SK-N-SH (cell line): ENCODE results near the gene FAM131C.

Experiments
- RAD21 ChIP-seq: IDR thresholded peaks from 2 replicates; pipeline ENCODE4 v1.6.1; 2012; ENCODE audit warnings: mild to moderate bottlenecking, low read length
- SMC3 ChIP-seq: IDR thresholded peaks from 2 replicates; pipeline ENCODE4 v1.6.1; 2012; ENCODE audit warnings: low read depth, low read length, improper control_type of control experiment
- TF ChIP-seq, protein P1 (sequence below): fragments of 200-600 bp; sonication (generic); IDR thresholded peaks from 2 replicates; pipeline ENCODE4 v1.6.1; 2017; ENCODE audit warnings: antibody characterized with exemption, mild to moderate bottlenecking, moderate library complexity
- TF ChIP-seq, protein P2 (sequence below): IDR thresholded peaks from 2 replicates; pipeline ENCODE4 v1.4.0; 2012; ENCODE audit warnings: low read depth, borderline replicate concordance
- TF ChIP-seq, protein P3 (sequence below): IDR thresholded peaks from 2 replicates; pipeline ENCODE4 v1.4.0; 2012; ENCODE audit warnings: low read depth

DNA sequence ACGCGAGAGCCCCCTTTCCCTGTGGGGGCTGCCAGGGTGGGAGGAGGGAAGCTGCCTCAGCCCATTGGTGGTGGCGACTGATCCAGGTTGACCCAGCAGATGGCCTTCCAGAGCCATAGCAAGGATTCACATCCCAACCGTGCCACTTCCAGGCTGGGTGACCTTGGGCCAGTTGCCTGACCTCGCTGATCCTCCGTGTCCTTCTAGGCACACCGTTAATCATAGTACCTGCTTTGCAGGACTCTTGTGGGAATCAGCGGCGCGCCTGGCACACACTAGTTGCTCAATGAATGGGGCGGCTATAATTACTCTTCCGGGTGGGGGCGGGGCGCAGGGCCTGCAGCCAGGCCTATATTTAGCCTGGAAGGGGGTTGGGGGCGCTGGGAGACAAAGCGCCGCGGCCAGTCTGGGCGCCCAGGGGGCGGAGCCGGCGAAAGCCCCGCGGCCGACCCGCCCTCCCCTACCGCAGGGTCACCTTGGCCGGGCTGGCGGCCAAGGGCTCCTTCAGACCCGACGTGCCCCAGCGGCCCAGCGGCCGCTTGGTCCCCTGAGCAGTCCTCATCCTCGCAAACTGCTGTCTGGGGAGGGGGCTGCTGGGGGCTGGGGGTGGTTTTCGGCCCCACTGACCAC lies 60.7 kb downstream of the FAM131C start:
- TF ChIP-seq, protein P1, sequence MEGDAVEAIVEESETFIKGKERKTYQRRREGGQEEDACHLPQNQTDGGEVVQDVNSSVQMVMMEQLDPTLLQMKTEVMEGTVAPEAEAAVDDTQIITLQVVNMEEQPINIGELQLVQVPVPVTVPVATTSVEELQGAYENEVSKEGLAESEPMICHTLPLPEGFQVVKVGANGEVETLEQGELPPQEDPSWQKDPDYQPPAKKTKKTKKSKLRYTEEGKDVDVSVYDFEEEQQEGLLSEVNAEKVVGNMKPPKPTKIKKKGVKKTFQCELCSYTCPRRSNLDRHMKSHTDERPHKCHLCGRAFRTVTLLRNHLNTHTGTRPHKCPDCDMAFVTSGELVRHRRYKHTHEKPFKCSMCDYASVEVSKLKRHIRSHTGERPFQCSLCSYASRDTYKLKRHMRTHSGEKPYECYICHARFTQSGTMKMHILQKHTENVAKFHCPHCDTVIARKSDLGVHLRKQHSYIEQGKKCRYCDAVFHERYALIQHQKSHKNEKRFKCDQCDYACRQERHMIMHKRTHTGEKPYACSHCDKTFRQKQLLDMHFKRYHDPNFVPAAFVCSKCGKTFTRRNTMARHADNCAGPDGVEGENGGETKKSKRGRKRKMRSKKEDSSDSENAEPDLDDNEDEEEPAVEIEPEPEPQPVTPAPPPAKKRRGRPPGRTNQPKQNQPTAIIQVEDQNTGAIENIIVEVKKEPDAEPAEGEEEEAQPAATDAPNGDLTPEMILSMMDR, result no peak
- TF ChIP-seq, protein P2, sequence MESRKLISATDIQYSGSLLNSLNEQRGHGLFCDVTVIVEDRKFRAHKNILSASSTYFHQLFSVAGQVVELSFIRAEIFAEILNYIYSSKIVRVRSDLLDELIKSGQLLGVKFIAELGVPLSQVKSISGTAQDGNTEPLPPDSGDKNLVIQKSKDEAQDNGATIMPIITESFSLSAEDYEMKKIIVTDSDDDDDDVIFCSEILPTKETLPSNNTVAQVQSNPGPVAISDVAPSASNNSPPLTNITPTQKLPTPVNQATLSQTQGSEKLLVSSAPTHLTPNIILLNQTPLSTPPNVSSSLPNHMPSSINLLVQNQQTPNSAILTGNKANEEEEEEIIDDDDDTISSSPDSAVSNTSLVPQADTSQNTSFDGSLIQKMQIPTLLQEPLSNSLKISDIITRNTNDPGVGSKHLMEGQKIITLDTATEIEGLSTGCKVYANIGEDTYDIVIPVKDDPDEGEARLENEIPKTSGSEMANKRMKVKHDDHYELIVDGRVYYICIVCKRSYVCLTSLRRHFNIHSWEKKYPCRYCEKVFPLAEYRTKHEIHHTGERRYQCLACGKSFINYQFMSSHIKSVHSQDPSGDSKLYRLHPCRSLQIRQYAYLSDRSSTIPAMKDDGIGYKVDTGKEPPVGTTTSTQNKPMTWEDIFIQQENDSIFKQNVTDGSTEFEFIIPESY, result no peak
- TF ChIP-seq, protein P3, sequence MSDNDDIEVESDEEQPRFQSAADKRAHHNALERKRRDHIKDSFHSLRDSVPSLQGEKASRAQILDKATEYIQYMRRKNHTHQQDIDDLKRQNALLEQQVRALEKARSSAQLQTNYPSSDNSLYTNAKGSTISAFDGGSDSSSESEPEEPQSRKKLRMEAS, result no peak
- TF ChIP-seq RAD21 (peak; percentile 33), SMC3 (peak; percentile 17; the same call in 1 of the 2 replicates)
